SU-DHL-6 (cell line): ENCODE measurements around the gene CCKAR.

Source experiments
- EZH2phosphoT487 ChIP-seq: fragments of 200-600 bp; sonication (generic), shearing (Covaris generic); conservative IDR thresholded peaks from 2 replicates; pipeline ENCODE4 v1.6.1; 2018; ENCODE audit warnings: mild to moderate bottlenecking, antibody characterized with exemption, low read length, moderate library complexity, mixed read lengths
- TF ChIP-seq, protein P1 (sequence below): fragments of 200-600 bp; sonication (generic); IDR thresholded peaks from one replicate; pipeline ENCODE4 v1.5.1; 2017; ENCODE audit warnings: antibody characterized with exemption, mild to moderate bottlenecking, low read length, moderate library complexity; ENCODE audit not compliant: insufficient read depth, poor library complexity, severe bottlenecking

GRCh38 chr4:26484032-26484515, 6.2 kb downstream of the CCKAR start:
- TF ChIP-seq, protein P1, sequence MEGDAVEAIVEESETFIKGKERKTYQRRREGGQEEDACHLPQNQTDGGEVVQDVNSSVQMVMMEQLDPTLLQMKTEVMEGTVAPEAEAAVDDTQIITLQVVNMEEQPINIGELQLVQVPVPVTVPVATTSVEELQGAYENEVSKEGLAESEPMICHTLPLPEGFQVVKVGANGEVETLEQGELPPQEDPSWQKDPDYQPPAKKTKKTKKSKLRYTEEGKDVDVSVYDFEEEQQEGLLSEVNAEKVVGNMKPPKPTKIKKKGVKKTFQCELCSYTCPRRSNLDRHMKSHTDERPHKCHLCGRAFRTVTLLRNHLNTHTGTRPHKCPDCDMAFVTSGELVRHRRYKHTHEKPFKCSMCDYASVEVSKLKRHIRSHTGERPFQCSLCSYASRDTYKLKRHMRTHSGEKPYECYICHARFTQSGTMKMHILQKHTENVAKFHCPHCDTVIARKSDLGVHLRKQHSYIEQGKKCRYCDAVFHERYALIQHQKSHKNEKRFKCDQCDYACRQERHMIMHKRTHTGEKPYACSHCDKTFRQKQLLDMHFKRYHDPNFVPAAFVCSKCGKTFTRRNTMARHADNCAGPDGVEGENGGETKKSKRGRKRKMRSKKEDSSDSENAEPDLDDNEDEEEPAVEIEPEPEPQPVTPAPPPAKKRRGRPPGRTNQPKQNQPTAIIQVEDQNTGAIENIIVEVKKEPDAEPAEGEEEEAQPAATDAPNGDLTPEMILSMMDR, result no peak
- TF ChIP-seq EZH2phosphoT487, result no peak
